GM12873 (cell line): ENCODE results near the gene EXOC7.

ENCODE experiments used
- TF ChIP-seq, protein P1 (sequence below): IDR thresholded peaks from 2 replicates; pipeline ENCODE4 v1.5.1; 2012; ENCODE audit warnings: low read depth, mild to moderate bottlenecking, moderate library complexity, low read length, control low read depth; ENCODE audit not compliant: insufficient read depth; ENCODE audit errors: missing control alignments

EXOC7 gene

DNA sequence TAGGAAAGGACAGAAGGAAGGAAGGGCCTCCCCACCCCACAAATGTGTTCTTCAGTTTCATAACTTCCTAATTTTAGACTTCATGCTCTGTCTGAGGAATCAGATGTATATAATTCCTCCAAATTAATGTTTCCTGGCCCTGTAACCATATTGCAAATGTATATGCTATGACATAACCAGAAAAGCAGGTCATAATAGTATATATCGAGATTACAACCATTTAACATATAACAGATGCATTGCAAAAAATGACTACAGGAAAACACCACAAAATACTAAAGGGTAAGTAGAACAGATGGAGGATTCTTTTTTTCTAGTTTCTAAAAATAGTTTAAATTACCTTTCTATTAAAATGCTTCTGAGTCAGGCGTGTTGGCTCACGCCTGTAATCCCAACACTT is 3.1 kb upstream of the EXOC7 start:
- TF ChIP-seq, protein P1, sequence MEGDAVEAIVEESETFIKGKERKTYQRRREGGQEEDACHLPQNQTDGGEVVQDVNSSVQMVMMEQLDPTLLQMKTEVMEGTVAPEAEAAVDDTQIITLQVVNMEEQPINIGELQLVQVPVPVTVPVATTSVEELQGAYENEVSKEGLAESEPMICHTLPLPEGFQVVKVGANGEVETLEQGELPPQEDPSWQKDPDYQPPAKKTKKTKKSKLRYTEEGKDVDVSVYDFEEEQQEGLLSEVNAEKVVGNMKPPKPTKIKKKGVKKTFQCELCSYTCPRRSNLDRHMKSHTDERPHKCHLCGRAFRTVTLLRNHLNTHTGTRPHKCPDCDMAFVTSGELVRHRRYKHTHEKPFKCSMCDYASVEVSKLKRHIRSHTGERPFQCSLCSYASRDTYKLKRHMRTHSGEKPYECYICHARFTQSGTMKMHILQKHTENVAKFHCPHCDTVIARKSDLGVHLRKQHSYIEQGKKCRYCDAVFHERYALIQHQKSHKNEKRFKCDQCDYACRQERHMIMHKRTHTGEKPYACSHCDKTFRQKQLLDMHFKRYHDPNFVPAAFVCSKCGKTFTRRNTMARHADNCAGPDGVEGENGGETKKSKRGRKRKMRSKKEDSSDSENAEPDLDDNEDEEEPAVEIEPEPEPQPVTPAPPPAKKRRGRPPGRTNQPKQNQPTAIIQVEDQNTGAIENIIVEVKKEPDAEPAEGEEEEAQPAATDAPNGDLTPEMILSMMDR: no peak

DNA sequence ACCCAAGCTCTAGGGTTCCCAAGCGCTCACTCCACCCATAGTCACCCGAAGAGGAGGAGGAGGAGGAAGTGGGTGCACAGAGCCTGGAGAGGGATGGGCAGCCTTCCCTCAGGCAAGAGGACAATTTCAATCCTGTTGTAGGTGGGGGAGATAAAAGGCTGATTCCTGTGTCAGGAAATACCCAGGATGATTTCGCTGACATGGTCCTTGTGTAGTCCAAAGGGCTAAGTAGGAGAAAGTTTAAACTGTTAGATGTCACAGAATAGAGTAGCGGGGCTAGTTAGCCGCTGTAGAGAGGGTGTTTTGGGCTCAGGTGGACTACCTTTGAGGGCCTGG is 1.3 kb upstream of the EXOC7 start:
- TF ChIP-seq, protein P1: no peak

DNA sequence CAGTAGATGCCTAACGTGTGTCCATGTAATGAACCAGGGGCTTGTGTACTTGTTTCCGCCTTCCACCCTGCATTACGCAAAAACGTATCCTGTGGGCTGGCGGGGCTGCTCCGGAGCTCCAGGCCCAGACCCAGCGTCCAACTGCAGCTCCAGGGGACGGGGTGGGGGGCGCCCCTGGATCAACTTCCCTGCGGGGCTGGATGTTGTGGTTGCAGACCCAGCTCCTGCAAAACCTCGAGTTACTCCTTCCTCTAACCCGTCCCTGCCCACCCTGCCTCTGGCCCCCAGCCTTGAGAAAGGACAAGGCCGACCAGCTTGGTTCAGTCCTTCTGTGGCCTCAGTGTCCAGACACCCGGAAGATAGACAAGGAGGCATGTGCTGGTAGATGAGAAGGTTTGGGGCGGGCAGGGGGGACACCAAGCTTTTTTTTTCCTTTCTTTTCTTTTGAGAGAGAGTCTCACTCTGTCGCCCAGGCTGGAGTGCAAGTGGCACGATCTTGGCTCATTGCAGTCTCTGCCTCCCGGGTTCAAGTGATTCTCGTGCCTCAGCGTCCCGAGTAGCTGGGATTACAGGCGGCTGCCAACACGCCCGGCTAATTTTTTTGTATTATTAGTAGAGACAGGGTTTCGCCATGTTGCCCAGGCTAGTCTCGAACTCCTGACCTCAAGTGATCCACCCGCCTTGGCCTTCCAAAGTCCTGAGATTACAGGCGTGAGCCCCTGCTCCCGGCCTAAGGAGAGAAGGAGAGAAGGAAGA is 731 bp upstream of the EXOC7 start:
- TF ChIP-seq, protein P1: no peak

DNA sequence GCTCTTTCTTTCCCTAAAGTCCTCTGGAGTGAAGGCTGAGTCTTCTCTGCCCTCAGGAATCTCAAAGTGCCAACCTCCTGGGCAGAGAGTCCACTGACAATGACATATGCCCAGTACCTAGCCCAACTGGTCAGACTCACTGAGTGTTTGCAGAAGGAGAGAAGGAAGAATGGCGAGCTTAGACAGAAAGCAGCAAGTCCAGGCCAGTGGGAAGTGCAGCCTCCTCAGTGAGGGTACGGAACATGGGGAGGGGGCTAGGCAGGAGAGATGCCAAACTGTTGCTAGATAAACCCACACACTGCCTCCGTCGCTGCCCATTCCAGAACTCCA is 678 bp downstream of the EXOC7 start:
- TF ChIP-seq, protein P1: no peak

DNA sequence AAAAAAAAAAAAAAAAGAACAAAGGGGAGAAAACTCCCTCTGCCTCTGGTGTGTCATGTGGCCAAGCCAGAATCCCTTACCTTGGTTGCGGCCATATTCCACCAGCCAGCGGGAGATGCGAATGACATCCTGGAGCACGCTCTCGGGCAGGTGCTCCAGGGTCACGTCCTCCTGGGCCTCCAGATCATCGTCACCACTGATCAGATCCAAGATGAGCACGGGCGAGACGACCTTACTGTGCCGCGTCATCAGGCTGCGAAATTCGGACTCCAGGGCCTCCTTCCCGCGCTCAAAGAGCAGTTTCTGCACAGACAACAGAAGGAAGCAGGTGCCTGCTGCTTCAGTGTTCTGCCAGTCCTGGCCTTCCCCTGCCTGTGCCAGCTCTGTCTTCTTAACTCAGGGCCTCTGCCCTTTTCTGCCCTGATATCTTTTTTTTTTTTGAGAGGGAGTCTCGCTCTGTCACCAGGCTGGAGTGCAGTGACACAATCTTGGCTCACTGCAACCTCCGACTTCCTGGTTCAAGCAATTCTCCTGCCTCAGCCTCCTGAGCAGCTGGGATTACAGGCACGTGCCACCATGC is 5.8 kb downstream of the EXOC7 start:
- TF ChIP-seq, protein P1: no peak

DNA sequence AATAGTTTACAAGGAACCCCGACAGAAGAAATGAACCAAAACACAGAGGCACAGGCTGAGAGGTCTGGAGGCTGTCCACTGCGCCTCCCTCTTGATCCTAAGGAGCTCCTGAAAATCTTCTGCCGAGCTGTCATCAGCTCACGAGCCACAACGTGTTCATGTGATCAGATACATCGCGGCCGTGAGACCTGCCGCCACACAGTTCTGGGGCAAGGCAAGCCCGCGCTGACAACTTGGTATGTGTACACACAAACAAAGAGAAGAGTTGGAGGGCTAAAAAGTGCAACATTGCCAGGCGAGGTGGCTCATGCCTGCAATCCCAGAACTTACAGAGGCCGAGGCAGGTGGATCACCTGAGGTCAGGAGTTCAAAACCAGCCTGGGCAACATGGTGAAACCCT is 7.6 kb downstream of the EXOC7 start:
- TF ChIP-seq, protein P1: no peak

DNA sequence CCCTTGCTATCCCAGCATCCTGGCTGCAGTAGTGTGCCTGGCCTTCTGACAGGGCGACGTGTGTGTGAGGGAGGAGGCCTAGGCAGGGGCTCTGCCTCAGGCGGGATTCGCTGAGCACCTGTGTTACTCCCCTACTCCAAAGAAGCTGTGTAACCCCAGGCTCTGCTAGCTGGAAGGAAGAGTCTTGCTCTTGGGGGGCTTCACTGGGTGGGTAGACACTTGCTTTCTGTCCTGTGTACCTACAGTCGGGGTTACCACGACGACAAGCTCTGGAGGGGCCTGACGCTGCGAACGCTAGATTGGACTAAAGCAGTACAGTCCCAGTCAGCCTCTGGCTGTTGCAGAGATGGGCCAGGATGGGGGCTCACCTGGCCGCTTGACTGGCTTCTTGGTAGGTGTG is 9.5 kb downstream of the EXOC7 start:
- TF ChIP-seq, protein P1: no peak
